ENCODE data around the gene INHBA. TPM values are rescaled to one million over a fixed set of nuclear protein-coding genes. Genes with fewer than 3 reads are reported as not detected.

The INHBA gene
- not detected for polyA plus RNA-seq (2013, experiment 1 of 2)
- polyA plus RNA-seq (2013, experiment 2 of 2), result not detected

DNA sequence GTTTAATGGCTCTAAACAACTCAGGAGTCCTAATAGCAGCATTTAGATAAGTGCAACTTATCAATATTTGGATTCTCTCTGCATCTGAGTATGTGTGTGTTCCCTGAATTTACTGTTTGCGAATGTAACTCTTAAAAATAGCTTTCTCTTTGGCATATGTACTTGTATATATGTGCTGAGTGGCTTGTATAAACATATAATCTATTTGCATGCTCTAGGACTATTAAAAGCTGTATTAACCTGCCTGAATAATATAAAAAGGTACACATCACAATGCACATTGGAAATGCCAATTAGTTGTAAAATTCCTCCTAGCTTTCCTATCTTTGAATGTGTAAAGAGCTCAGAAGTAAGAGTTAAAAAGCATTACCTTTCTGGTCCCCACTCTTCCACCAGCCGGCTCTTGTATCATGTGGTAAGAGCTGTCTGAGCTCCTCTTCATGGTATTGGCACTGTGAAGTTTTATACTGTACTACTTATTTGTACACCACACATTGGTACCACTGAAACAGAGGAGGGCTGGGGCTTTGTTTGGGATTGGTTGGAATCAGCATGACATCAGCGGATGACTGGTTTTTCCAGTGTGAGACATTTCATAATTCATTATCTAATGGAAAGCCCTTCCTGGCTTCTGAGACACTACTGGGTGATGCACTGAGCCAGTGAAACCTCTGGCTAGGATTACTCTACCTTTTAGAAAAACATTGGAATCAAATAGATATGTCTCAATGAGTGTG, at the start of gene INHBA:
Gene INHBA (minus strand): TSS at position 456 of the 737 bp plus-strand sequence. CDS start 2,716 bp downstream, outside the sequence.
- Histone ChIP-seq H2BK5ac (ENCODE audit: low read length) (no peak within 1 kb of the TSS), H2BK12ac (ENCODE audit: low read length) (no peak within 1 kb of the TSS), H3K4me3 (ENCODE audit: low read length in 2 of 2) (no peak within 1 kb of the TSS), H4K8ac (ENCODE audit: low read depth, low read length) (no peak within 1 kb of the TSS), H3K79me1 (ENCODE audit: low read depth, low read length) (no peaks in the 10 kb centered on the region), H3K27ac (replicated peaks; ENCODE audit: low read length) (no peak within 1 kb of the TSS), H4K91ac (ENCODE audit: low read depth, low read length, poor library complexity) (no peak within 1 kb of the TSS), H3K4me2 (ENCODE audit: insufficient read depth, low read length, poor library complexity, severe bottlenecking) (no peak within 1 kb of the TSS), H3K4ac (ENCODE audit: low read length) (no peak within 1 kb of the TSS), H2BK15ac (ENCODE audit: low read length) (no peak within 1 kb of the TSS), H2AFZ (ENCODE audit: low read length) (no peak within 1 kb of the TSS), H3K14ac (ENCODE audit: low read length) (no peak within 1 kb of the TSS), H3K9me3 (replicated peaks in 1 of 2; ENCODE audit: control insufficient read depth in 2 of 2, insufficient read depth in 1 of 2, low read depth in 1 of 2, low read length in 2 of 2) (no peaks in the 10 kb centered on the region), H3K23ac (ENCODE audit: low read depth, low read length, poor library complexity) (no peak within 1 kb of the TSS), H3K27me3 (ENCODE audit: control insufficient read depth in 3 of 3, insufficient read depth in 3 of 3, low read depth in 1 of 3, low read length in 3 of 3) (peaks cover 3 to 29% (median 3%) of the 10 kb centered on the region in 3 experiments), H3K36me3 (replicated peaks in 1 of 2; ENCODE audit: control insufficient read depth in 2 of 2, insufficient read depth in 2 of 2, low read length in 2 of 2) (no peaks in the 10 kb centered on the region), H2BK120ac (ENCODE audit: low read depth, low read length) (no peak within 1 kb of the TSS), H3K4me1 (ENCODE audit: control insufficient read depth in 2 of 2, insufficient read depth in 1 of 2, low read depth in 1 of 2, low read length in 2 of 2) (peaks cover 15 to 26% of the 10 kb centered on the region in 2 donors), H2AK5ac (ENCODE audit: low read depth, low read length) (no peak within 1 kb of the TSS), H3K18ac (ENCODE audit: low read length) (no peak within 1 kb of the TSS), H3K9ac (ENCODE audit: low read depth, low read length, poor library complexity) (no peak within 1 kb of the TSS)
- no peak for DNase-seq (ENCODE audit: low spot score)
- no CpG with 5 or more reads among the region's 3 CpGs for WGBS, 2 donors (ENCODE audit: extremely low coverage in 2 of 2, insufficient read length in 2 of 2, insufficient replicate concordance in 1 of 2)

DNA sequence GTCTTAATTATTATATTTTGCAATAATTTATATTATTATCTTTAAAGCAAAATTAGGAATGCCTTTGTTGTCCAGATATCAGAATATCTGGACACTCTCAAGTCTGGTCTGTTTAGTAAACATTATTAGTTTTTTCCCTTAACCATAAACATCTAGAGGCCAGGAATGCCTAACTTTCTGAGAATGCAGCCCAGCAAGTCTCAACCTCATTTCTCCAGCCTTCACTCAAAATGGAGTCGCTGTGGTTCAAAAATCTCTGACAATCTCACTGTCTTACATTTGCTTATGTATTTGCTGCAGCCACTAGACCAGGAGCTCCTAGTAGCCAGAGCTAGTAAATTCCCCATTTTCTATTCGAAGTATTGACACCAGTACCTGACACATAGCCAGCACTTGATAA, 49.7 kb upstream of the INHBA start:
- Histone ChIP-seq H3K4me3 (ENCODE audit: low read length in 2 of 2) (no peak overlapping the region), H3K9me3 (replicated peaks in 1 of 2; ENCODE audit: control insufficient read depth in 2 of 2, insufficient read depth in 1 of 2, low read depth in 1 of 2, low read length in 2 of 2) (peaks cover 5 to 9% of the 10 kb centered on the region in 2 donors), H3K4me2 (ENCODE audit: insufficient read depth, low read length, poor library complexity, severe bottlenecking) (no peak overlapping the region), H3K79me1 (ENCODE audit: low read depth, low read length) (no peaks in the 10 kb centered on the region), H2BK12ac (ENCODE audit: low read length) (no peak overlapping the region), H3K27ac (replicated peaks; ENCODE audit: low read length) (no peak overlapping the region), H3K14ac (ENCODE audit: low read length) (no peak overlapping the region), H4K8ac (ENCODE audit: low read depth, low read length) (no peak overlapping the region), H3K36me3 (replicated peaks in 1 of 2; ENCODE audit: control insufficient read depth in 2 of 2, insufficient read depth in 2 of 2, low read length in 2 of 2) (peaks cover 0 to 2% of the 10 kb centered on the region in 2 donors), H3K9ac (ENCODE audit: low read depth, low read length, poor library complexity) (no peak overlapping the region), H2AK5ac (ENCODE audit: low read depth, low read length) (no peak overlapping the region), H2BK5ac (ENCODE audit: low read length) (no peak overlapping the region), H2AFZ (ENCODE audit: low read length) (no peak overlapping the region), H3K4me1 (ENCODE audit: control insufficient read depth in 2 of 2, insufficient read depth in 1 of 2, low read depth in 1 of 2, low read length in 2 of 2) (no peaks in the 10 kb centered on the region), H2BK120ac (ENCODE audit: low read depth, low read length) (no peak overlapping the region), H3K23ac (ENCODE audit: low read depth, low read length, poor library complexity) (no peak overlapping the region), H3K27me3 (ENCODE audit: control insufficient read depth in 3 of 3, insufficient read depth in 3 of 3, low read depth in 1 of 3, low read length in 3 of 3) (no peaks in the 10 kb centered on the region), H4K91ac (ENCODE audit: low read depth, low read length, poor library complexity) (no peak overlapping the region), H3K18ac (ENCODE audit: low read length) (no peak overlapping the region), H3K4ac (ENCODE audit: low read length) (no peak overlapping the region), H2BK15ac (ENCODE audit: low read length) (no peak overlapping the region)
- no peak for DNase-seq (ENCODE audit: low spot score)
- WGBS, 2 donors (ENCODE audit: extremely low coverage in 2 of 2, insufficient read length in 2 of 2, insufficient replicate concordance in 1 of 2), result no CpG with 5 or more reads among the region's 2 CpGs

DNA sequence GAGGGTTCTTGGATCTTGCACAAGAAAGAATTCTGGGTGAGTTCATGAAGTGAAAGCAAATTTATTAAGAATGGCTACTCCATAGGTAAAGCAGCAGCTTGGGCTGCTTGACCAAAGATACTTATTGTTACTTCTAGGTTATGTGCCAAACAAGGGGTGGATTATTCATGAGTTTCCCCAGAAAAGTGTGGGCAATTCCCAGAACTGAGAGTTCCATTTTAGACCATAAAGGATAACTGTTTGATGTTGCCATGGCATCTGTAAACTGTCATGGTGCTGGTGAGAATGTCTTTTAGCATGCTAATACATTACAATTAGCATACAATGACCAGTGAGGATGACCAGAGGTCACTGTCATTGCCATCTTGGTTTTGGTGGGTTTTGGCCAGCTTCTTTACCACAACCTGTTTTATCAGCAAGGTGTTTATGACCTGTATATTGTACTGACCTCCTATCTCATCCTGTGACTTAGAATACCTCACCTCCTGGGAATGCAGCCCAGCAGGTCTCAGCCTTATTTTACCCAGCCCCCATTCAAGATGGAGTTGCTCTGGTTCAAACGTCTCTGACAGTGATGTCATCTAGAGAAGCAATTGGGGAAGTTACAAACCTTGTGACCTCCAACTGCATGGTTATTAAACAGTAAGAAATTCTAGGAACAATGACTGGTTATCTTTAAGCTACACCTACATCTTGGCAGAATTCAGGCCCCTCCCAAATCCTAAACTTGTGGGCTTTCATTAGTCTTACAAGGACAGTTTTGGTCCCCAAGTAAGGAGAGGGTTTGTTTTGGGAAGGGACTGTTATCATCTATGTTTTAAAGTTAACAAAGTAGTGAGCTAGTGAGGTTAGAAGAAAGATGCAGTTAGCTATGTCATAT, 48.0 kb upstream of the INHBA start:
- H4K91ac ChIP-seq (ENCODE audit: low read depth, low read length, poor library complexity), result no peak overlapping the region
- H3K4me1 ChIP-seq (ENCODE audit: control insufficient read depth in 2 of 2, insufficient read depth in 1 of 2, low read depth in 1 of 2, low read length in 2 of 2), result no peaks in the 10 kb centered on the region
- no peak overlapping the region for H3K9ac ChIP-seq (ENCODE audit: low read depth, low read length, poor library complexity)
- H2AK5ac ChIP-seq (ENCODE audit: low read depth, low read length), result no peak overlapping the region
- no peak for DNase-seq (ENCODE audit: low spot score)
- no peak overlapping the region for H3K18ac ChIP-seq (ENCODE audit: low read length)
- H2AFZ ChIP-seq (ENCODE audit: low read length), result no peak overlapping the region
- H3K27ac ChIP-seq (replicated peaks; ENCODE audit: low read length), result no peak overlapping the region
- no peaks in the 10 kb centered on the region for H3K27me3 ChIP-seq (ENCODE audit: control insufficient read depth in 3 of 3, insufficient read depth in 3 of 3, low read depth in 1 of 3, low read length in 3 of 3)
- no CpG with 5 or more reads among the region's 1 CpG for WGBS, 2 donors (ENCODE audit: extremely low coverage in 2 of 2, insufficient read length in 2 of 2, insufficient replicate concordance in 1 of 2)
- H3K4me2 ChIP-seq (ENCODE audit: insufficient read depth, low read length, poor library complexity, severe bottlenecking), result no peak overlapping the region
- no peak overlapping the region for H4K8ac ChIP-seq (ENCODE audit: low read depth, low read length)
- H3K79me1 ChIP-seq (ENCODE audit: low read depth, low read length), result no peaks in the 10 kb centered on the region
- H3K4ac ChIP-seq (ENCODE audit: low read length), result no peak overlapping the region
- peaks cover 0 to 2% of the 10 kb centered on the region in 2 donors for H3K36me3 ChIP-seq (replicated peaks in 1 of 2; ENCODE audit: control insufficient read depth in 2 of 2, insufficient read depth in 2 of 2, low read length in 2 of 2)
- H3K9me3 ChIP-seq (replicated peaks in 1 of 2; ENCODE audit: control insufficient read depth in 2 of 2, insufficient read depth in 1 of 2, low read depth in 1 of 2, low read length in 2 of 2), result peaks cover 4 to 5% of the 10 kb centered on the region in 2 donors
- no peak overlapping the region for H2BK5ac ChIP-seq (ENCODE audit: low read length)
- no peak overlapping the region for H2BK120ac ChIP-seq (ENCODE audit: low read depth, low read length)
- H2BK15ac ChIP-seq (ENCODE audit: low read length), result no peak overlapping the region
- H2BK12ac ChIP-seq (ENCODE audit: low read length), result no peak overlapping the region
- no peak overlapping the region for H3K23ac ChIP-seq (ENCODE audit: low read depth, low read length, poor library complexity)
- no peak overlapping the region for H3K14ac ChIP-seq (ENCODE audit: low read length)
- no peak overlapping the region for H3K4me3 ChIP-seq (ENCODE audit: low read length in 2 of 2)

DNA sequence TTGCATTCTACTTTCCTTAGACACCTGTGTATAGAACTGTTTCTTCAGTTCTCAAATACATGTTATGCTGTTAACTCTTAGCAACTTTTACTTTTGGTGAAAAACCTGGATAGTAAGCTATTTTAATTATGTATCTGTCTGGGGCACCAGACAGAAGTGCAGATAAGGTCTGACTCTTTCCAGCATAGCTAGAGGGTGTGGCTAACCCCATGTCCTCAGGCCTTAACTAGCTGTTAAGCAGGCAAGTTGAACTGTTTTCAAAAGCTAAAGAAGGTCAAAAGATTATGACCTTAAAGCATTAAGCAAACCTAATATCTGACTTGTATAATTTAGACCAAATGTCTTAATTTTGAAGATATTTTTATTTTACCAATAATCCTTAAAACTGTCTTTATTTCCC, 45.1 kb upstream of the INHBA start:
- Histone ChIP-seq H3K9ac (ENCODE audit: low read depth, low read length, poor library complexity) (no peak overlapping the region), H3K36me3 (replicated peaks in 1 of 2; ENCODE audit: control insufficient read depth in 2 of 2, insufficient read depth in 2 of 2, low read length in 2 of 2) (no peaks in the 10 kb centered on the region), H2BK5ac (ENCODE audit: low read length) (no peak overlapping the region), H4K8ac (ENCODE audit: low read depth, low read length) (no peak overlapping the region), H3K9me3 (replicated peaks in 1 of 2; ENCODE audit: control insufficient read depth in 2 of 2, insufficient read depth in 1 of 2, low read depth in 1 of 2, low read length in 2 of 2) (no peaks in the 10 kb centered on the region), H3K14ac (ENCODE audit: low read length) (no peak overlapping the region), H3K4me2 (ENCODE audit: insufficient read depth, low read length, poor library complexity, severe bottlenecking) (no peak overlapping the region), H2BK15ac (ENCODE audit: low read length) (no peak overlapping the region), H3K18ac (ENCODE audit: low read length) (no peak overlapping the region), H3K79me1 (ENCODE audit: low read depth, low read length) (no peaks in the 10 kb centered on the region), H2AFZ (ENCODE audit: low read length) (no peak overlapping the region), H3K23ac (ENCODE audit: low read depth, low read length, poor library complexity) (no peak overlapping the region), H2BK120ac (ENCODE audit: low read depth, low read length) (no peak overlapping the region), H4K91ac (ENCODE audit: low read depth, low read length, poor library complexity) (no peak overlapping the region), H3K27ac (replicated peaks; ENCODE audit: low read length) (no peak overlapping the region), H3K4me3 (ENCODE audit: low read length in 2 of 2) (no peak overlapping the region), H2AK5ac (ENCODE audit: low read depth, low read length) (no peak overlapping the region), H3K4me1 (ENCODE audit: control insufficient read depth in 2 of 2, insufficient read depth in 1 of 2, low read depth in 1 of 2, low read length in 2 of 2) (no peaks in the 10 kb centered on the region), H3K27me3 (ENCODE audit: control insufficient read depth in 3 of 3, insufficient read depth in 3 of 3, low read depth in 1 of 3, low read length in 3 of 3) (no peaks in the 10 kb centered on the region), H3K4ac (ENCODE audit: low read length) (no peak overlapping the region), H2BK12ac (ENCODE audit: low read length) (no peak overlapping the region)
- no peak for DNase-seq (ENCODE audit: low spot score)

All from neuronal stem cell (in vitro differentiated cells).